Measurements from ENCODE around the gene KDM6A.
"Not testable (repeated sequence)": the region's sequence is repeated elsewhere in the genome, so short reads cannot be mapped to it uniquely, and the experiment has no call there.

The KDM6A gene

DNA sequence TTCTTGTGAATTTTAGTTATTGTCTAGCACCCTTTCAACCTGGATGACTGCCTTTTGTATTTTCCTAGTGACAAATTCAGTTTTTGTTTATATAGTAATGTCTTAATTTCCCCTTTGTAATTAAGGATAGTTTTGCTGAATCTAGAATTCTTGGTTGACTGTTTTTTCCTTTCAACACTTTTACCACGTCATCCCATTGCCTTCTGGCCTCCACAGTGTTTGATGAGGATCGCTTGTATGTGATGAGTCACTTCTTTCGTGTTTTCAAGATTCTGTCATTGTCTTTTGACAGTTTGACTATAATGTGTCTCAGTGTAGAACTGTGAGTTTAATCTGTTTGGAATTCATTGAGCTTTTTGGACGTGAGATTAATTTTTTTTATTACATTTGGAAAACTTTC is 30.1 kb downstream of the KDM6A start:
- no peak overlapping the region for H3K4me3 ChIP-seq (ENCODE audit: low read depth, low read length)
- TF ChIP-seq, protein P1, sequence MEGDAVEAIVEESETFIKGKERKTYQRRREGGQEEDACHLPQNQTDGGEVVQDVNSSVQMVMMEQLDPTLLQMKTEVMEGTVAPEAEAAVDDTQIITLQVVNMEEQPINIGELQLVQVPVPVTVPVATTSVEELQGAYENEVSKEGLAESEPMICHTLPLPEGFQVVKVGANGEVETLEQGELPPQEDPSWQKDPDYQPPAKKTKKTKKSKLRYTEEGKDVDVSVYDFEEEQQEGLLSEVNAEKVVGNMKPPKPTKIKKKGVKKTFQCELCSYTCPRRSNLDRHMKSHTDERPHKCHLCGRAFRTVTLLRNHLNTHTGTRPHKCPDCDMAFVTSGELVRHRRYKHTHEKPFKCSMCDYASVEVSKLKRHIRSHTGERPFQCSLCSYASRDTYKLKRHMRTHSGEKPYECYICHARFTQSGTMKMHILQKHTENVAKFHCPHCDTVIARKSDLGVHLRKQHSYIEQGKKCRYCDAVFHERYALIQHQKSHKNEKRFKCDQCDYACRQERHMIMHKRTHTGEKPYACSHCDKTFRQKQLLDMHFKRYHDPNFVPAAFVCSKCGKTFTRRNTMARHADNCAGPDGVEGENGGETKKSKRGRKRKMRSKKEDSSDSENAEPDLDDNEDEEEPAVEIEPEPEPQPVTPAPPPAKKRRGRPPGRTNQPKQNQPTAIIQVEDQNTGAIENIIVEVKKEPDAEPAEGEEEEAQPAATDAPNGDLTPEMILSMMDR (conservative IDR thresholded peaks at IDR 0.05; ENCODE audit: low read depth, low read length), result no peak
- peak; percentile 68 for DNase-seq (ENCODE audit: low read depth)

DNA sequence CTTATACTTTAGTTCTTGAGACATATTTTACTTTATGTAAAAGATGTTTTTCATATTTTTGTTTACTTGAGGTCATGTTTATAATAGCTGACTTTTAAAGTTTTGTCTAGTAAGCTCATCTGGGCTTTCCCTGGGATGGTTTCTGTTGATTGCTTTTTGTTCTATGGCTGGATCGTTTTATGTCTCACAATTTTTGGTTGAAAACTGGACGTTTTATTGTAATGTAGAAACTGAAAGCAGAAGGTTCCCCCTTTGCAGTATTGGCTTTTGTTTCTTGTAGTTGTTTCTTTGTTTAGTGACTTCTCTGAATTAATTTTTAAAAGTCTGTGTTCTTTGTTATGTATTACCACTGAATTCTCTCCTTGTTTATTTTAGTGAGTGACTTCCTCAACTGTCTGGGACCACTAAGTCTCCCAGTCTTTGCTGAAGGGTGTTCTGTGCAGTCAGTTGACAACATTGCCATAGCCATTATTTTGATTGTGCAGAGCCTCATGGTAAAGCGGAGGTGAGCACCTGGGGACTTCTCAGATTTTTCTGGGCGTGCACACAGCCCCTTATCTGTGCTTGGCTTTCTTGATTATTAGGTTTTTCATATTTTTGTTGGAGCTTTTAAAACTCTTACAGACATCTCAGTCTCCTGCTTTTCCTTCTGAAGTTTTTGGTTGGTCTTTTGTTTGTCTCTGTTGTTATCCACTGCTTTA is 31.0 kb downstream of the KDM6A start:
- TF ChIP-seq, protein P1 (conservative IDR thresholded peaks at IDR 0.05; ENCODE audit: low read depth, low read length), result no peak
- DNase-seq (ENCODE audit: low read depth), result no peak

DNA sequence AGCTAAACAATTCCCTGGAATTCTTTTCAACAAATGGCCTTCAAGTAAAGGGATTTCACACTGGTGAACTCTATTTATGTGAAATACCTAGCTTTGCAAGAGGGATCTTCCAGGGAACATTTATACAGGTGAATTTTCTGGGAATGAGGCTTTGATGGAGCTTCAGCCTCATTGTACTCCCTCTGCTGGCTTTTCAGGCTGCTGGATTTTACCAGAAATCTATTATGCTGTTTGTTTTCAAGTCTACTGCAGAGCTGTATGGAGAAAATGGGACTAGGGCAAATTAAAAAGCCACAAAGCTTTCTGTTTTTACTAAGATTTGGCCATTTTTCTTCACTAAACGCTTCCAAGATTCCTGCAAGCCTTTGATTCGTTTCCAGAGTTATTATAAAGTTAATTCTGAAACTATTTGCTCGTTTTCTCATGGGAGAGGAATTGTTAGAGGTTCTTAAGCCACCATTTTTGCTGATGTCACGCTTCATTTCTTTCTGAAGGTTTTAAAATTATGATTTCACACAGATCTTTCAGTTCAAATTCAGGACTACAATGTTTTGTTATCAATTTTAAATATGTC is 31.6 kb downstream of the KDM6A start:
- TF ChIP-seq, protein P1 (conservative IDR thresholded peaks at IDR 0.05; ENCODE audit: low read depth, low read length), result peak; percentile 46
- no peak for DNase-seq (ENCODE audit: low read depth)
- H3K4me3 ChIP-seq (ENCODE audit: low read depth, low read length), result no peak overlapping the region

More for the DNA sequence above, 31.0 kb downstream of the KDM6A start:
- no peak overlapping the region for H3K4me3 ChIP-seq (ENCODE audit: low read depth, low read length)

DNA sequence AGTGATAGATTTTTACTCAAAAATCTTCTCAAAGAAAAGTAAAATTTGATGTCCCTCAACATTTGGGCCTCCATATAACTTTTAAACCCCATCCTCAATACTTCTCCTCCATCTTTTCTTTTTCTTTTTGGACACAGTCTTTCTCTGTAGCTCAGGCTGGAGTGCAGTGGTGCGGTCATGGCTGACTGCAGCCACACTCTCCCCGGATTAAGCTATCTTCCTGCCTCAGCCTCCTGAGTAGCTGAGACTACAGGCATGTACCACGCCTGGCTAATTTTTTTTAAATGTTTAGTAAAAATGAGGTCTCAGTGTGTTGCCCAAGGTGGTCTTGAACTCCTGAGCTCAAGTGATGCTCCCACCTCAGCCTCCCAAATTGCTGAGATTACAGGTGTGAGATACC is 33.1 kb downstream of the KDM6A start:
- TF ChIP-seq, protein P1 (conservative IDR thresholded peaks at IDR 0.05; ENCODE audit: low read depth, low read length), result no peak
- H3K4me3 ChIP-seq (ENCODE audit: low read depth, low read length), result no peak overlapping the region
- no peak for DNase-seq (ENCODE audit: low read depth)

DNA sequence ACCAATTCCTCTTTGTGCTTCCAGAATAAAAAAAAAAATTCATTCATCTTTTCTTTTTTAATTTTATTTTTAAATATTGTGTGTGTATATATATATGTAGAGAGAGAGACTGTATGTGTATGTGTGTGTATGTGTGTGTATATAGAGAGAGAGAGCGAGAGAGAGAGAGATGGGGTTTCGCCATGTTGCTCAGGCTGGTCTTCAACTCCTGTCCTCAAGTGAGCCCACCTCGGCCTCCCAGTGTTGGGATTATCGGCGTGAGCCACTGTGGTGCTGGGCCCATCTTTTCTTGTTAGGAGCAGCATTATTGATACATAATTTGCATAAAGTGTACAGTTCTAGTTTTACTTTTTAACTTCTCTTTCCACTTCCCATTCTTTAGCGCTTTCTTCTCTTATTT is 33.6 kb downstream of the KDM6A start:
- TF ChIP-seq, protein P1 (conservative IDR thresholded peaks at IDR 0.05; ENCODE audit: low read depth, low read length), result no peak
- no peak overlapping the region for H3K4me3 ChIP-seq (ENCODE audit: low read depth, low read length)
- no peak for DNase-seq (ENCODE audit: low read depth)

DNA sequence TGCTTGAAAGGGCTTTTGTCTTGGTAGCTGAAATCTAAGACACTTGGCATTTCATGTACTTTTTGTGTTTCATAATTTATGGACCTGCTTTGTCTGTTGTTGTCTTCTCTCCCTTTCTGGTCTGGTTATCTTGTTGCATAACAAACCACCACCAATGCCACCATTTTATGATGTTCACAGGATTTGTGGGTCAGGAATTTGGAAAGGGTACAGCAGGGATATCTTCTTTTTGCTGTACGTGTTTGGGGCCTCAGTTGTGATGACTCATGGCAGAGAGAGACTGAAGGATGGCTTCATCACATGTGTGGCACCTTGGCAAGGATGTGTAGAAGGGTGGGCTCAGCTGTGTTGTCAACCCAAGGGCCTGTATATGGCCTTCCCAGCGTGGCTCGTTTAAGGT is 35.2 kb downstream of the KDM6A start:
- no peak overlapping the region for H3K4me3 ChIP-seq (ENCODE audit: low read depth, low read length)
- TF ChIP-seq, protein P1 (conservative IDR thresholded peaks at IDR 0.05; ENCODE audit: low read depth, low read length), result no peak
- DNase-seq (ENCODE audit: low read depth), result peak; percentile 13

DNA sequence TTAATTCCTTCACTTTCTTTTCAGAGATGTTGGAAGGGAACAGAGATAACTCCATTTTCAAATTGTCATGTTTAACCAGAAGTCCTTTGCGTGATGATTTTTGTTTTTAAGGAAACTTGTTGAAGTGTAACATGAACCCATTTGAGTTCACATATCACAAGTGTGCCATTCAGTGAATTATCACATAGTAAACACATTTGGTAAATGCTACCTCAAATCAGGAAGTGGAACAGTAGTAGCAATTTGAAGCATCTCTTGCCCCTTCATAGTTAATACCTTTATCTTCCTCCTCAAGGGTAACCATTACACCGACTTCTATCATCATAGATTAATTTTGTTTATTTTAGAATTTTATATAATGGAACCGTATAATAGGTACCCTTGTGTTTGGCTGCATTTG is 35.8 kb downstream of the KDM6A start:
- no peak for DNase-seq (ENCODE audit: low read depth)
- TF ChIP-seq, protein P1 (conservative IDR thresholded peaks at IDR 0.05; ENCODE audit: low read depth, low read length), result no peak
- H3K4me3 ChIP-seq (ENCODE audit: low read depth, low read length), result no peak overlapping the region

DNA sequence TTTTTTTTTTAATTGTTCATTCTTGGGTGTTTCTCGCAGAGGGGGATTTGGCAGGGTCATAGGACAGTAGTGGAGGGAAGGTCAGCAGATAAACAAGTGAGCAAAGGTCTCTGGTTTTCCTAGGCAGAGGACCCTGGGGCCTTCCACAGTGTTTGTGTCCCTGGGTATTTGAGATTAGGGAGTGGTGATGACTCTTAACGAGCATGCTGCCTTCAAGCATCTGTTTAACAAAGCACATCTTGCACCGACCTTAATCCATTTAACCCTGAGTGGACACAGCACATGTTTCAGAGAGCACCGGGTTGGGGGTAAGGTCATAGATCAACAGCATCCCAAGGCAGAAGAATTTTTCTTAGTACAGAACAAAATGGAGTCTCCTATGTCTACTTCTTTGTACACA is 37.5 kb downstream of the KDM6A start:
- H3K4me3 ChIP-seq (ENCODE audit: low read depth, low read length); DNase-seq (ENCODE audit: low read depth): not testable (repeated sequence)

DNA sequence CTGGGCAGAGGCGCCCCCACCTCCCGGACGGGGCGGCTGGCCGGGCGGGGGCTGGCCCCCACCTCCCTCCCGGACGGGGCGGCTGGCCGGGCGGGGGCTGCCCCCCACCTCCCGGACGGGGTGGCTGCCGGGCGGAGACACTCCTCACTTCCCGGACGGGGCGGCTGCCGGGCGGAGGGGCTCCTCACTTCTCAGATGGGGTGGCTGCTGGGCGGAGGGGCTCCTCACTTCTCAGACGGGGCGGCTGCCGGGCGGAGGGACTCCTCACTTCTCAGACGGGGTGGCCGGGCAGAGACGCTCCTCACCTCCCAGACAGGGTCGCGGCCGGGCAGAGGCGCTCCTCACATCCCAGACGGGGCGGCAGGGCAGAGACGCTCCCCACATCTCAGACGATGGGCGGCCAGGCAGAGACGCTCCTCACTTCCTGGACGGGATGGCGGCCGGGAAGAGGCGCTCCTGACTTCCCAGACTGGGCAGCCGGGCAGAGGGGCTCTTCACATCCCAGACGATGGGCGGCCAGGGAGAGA is 38.1 kb downstream of the KDM6A start:
- H3K4me3 ChIP-seq (ENCODE audit: low read depth, low read length); DNase-seq (ENCODE audit: low read depth): not testable (repeated sequence)

Data from choroid plexus epithelial cell (primary cell).